Astrocyte (in vitro differentiated cells and primary cell): ENCODE measurements around the gene CLDN19. TPM values are rescaled to one million over a fixed set of nuclear protein-coding genes. Genes with fewer than 3 reads are reported as not detected.
"Not testable (repeated sequence)": the region's sequence is repeated elsewhere in the genome, so short reads cannot be mapped to it uniquely, and the experiment has no call there.

Experiments
- DNase-seq: peaks from one replicate; pipeline ENCODE4 v3.0.0-alpha.2; 2010; ENCODE audit warnings: low read depth
- FAIRE-seq: peaks from 2 replicates; lab custom pipeline; 2011; peaks lifted over from hg19 to GRCh38; lab: Jason Lieb, UNC
- H2AFZ ChIP-seq: 2 replicates; pipeline ENCODE4 v1.6.0; 2012; ENCODE audit warnings: low read depth, low read length, inconsistent platforms
- H3K27ac ChIP-seq: 2 replicates; pipeline ENCODE4 v1.5.1; 2011; ENCODE audit warnings: low read depth, low read length, inconsistent platforms
- H3K27me3 ChIP-seq: 2 replicates; pipeline ENCODE4 v1.6.0; 2011; ENCODE audit warnings: low read length, inconsistent platforms; ENCODE audit not compliant: insufficient read depth
- H3K36me3 ChIP-seq: 2 replicates; pipeline ENCODE4 v1.5.1; 2011; ENCODE audit warnings: low read length, inconsistent platforms; ENCODE audit not compliant: insufficient read depth
- H3K4me1 ChIP-seq: 2 replicates; pipeline ENCODE4 v1.5.1; 2011; ENCODE audit warnings: low read length, inconsistent platforms; ENCODE audit not compliant: insufficient read depth
- H3K4me2 ChIP-seq: 2 replicates; pipeline ENCODE4 v1.6.0; 2012; ENCODE audit warnings: low read length, inconsistent platforms
- H3K4me3 ChIP-seq: 2 replicates; pipeline ENCODE4 v1.5.1; 2011; ENCODE audit warnings: low read depth, mild to moderate bottlenecking, low read length, inconsistent platforms; ENCODE audit not compliant: insufficient read depth
- H3K79me2 ChIP-seq: 2 replicates; pipeline ENCODE4 v1.6.0; 2012; ENCODE audit warnings: mild to moderate bottlenecking, low read length, inconsistent platforms; ENCODE audit not compliant: insufficient read depth
- H3K9ac ChIP-seq: 2 replicates; pipeline ENCODE4 v1.6.0; 2012; ENCODE audit warnings: mild to moderate bottlenecking, low read length, inconsistent platforms
- H3K9me3 ChIP-seq: 2 replicates; pipeline ENCODE4 v1.5.1; 2012; ENCODE audit warnings: low read depth, mild to moderate bottlenecking, low read length, inconsistent platforms; ENCODE audit not compliant: insufficient read depth
- H4K20me1 ChIP-seq: 2 replicates; pipeline ENCODE4 v1.6.0; 2012; ENCODE audit warnings: low read length, inconsistent platforms; ENCODE audit not compliant: insufficient read depth
- H3K27ac Mint-ChIP-seq: one replicate; pipeline ENCODE4 v1.8.0; 2021; ENCODE audit warnings: mild to moderate bottlenecking, mixed read lengths; ENCODE audit not compliant: unreplicated experiment
- H3K27me3 Mint-ChIP-seq: one replicate; pipeline ENCODE4 v1.8.0; 2021; ENCODE audit warnings: low read depth, mixed read lengths; ENCODE audit not compliant: unreplicated experiment
- H3K36me3 Mint-ChIP-seq: one replicate; pipeline ENCODE4 v1.8.0; 2021; ENCODE audit warnings: low read depth, mixed read lengths; ENCODE audit not compliant: unreplicated experiment
- H3K4me1 Mint-ChIP-seq: one replicate; pipeline ENCODE4 v1.8.0; 2021; ENCODE audit warnings: low read depth, mixed read lengths; ENCODE audit not compliant: unreplicated experiment
- H3K4me3 Mint-ChIP-seq: one replicate; pipeline ENCODE4 v1.8.0; 2021; ENCODE audit warnings: mild to moderate bottlenecking, moderate library complexity, mixed read lengths; ENCODE audit not compliant: unreplicated experiment
- H3K9me3 Mint-ChIP-seq: one replicate; pipeline ENCODE4 v1.8.0; 2021; ENCODE audit warnings: mild to moderate bottlenecking, mixed read lengths; ENCODE audit not compliant: unreplicated experiment
- EZH2 ChIP-seq: IDR thresholded peaks from 2 replicates; pipeline ENCODE4 v1.6.1; 2012; ENCODE audit warnings: mild to moderate bottlenecking, low read length, inconsistent platforms; ENCODE audit not compliant: insufficient read depth
- total RNA-seq: library from RNA; stranded (reverse); gene quantifications from 2 replicates; pipeline ENCODE4 v1.2.1, GENCODE V29; 2021
- TF ChIP-seq, protein P1 (sequence below): IDR thresholded peaks from 2 replicates; pipeline ENCODE4 v1.5.1; 2011; ENCODE audit warnings: low read depth, mild to moderate bottlenecking, inconsistent platforms, low read length, moderate library complexity; ENCODE audit not compliant: insufficient read depth

Gene CLDN19
- total RNA-seq, 1 donor from 2014 or later, result 0.11 TPM

- no peak overlapping the region for H3K4me2 ChIP-seq
- H3K27ac ChIP-seq, result no peak overlapping the region
- Mint-ChIP-seq H3K4me3 (no peak overlapping the region), H3K36me3 (peaks cover 16% of the 10 kb centered on the region), H3K27me3 (no peaks in the 10 kb centered on the region), H3K9me3 (no peaks in the 10 kb centered on the region), H3K4me1 (peaks cover 7% of the 10 kb centered on the region), H3K27ac (no peak overlapping the region)
- no peaks in the 10 kb centered on the region for H3K36me3 ChIP-seq
- H3K4me3 ChIP-seq, result no peak overlapping the region
- H3K9me3 ChIP-seq, result no peaks in the 10 kb centered on the region
- H3K27me3 ChIP-seq, result no peaks in the 10 kb centered on the region
- no peak for TF ChIP-seq EZH2
- TF ChIP-seq, protein P1, sequence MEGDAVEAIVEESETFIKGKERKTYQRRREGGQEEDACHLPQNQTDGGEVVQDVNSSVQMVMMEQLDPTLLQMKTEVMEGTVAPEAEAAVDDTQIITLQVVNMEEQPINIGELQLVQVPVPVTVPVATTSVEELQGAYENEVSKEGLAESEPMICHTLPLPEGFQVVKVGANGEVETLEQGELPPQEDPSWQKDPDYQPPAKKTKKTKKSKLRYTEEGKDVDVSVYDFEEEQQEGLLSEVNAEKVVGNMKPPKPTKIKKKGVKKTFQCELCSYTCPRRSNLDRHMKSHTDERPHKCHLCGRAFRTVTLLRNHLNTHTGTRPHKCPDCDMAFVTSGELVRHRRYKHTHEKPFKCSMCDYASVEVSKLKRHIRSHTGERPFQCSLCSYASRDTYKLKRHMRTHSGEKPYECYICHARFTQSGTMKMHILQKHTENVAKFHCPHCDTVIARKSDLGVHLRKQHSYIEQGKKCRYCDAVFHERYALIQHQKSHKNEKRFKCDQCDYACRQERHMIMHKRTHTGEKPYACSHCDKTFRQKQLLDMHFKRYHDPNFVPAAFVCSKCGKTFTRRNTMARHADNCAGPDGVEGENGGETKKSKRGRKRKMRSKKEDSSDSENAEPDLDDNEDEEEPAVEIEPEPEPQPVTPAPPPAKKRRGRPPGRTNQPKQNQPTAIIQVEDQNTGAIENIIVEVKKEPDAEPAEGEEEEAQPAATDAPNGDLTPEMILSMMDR, result no peak
- DNase-seq, result no peak
- H4K20me1 ChIP-seq, result peaks cover 6% of the 10 kb centered on the region
- H3K79me2 ChIP-seq, result no peaks in the 10 kb centered on the region
- FAIRE-seq, result no peak
- H2AFZ ChIP-seq, result no peak overlapping the region
- no peak overlapping the region for H3K9ac ChIP-seq
- H3K4me1 ChIP-seq, result no peaks in the 10 kb centered on the region
Measured at GRCh38 chr1:42720868-42721267, 19.2 kb downstream of the CLDN19 start.

- not testable (repeated sequence) for H3K27ac ChIP-seq, H3K27me3 ChIP-seq, H3K4me2 ChIP-seq, FAIRE-seq, H3K4me3 ChIP-seq, H3K27ac Mint-ChIP-seq, H3K27me3 Mint-ChIP-seq, H3K36me3 ChIP-seq, H2AFZ ChIP-seq, H3K9me3 ChIP-seq, H3K9ac ChIP-seq, H3K4me1 Mint-ChIP-seq, H3K4me1 ChIP-seq, DNase-seq, H4K20me1 ChIP-seq, H3K4me3 Mint-ChIP-seq, H3K9me3 Mint-ChIP-seq
- peaks cover 13% of the 10 kb centered on the region for H3K79me2 ChIP-seq
- H3K36me3 Mint-ChIP-seq, result peaks cover 40% of the 10 kb centered on the region
Measured at GRCh38 chr1:42714441-42714840, 25.6 kb downstream of the CLDN19 start.

DNA sequence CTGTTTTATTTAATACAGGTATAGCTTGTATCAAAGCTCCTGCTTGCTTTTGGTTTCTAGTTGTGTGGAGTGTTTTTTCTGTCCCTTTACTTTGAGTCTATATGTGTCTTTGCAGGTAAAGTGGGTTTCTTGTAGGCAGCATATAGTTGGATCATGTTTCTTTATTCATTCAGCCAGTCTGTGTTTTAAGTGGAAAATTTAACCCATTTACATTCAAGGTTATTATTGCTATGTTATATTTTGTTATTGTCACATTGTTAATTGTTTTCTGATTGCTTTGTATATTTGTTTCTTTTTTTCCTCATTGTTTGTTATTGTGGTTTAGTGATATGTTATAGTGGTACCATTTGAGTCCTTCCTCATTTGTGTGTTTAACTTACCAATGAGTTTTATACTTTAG is 26.7 kb downstream of the CLDN19 start:
- Mint-ChIP-seq H3K36me3 (peaks cover 36% of the 10 kb centered on the region), H3K9me3 (peaks cover 3% of the 10 kb centered on the region), H3K27ac (no peak overlapping the region), H3K27me3 (no peaks in the 10 kb centered on the region), H3K4me3 (no peak overlapping the region), H3K4me1 (no peaks in the 10 kb centered on the region)
- no peak for DNase-seq
- H3K79me2 ChIP-seq, result peaks cover 13% of the 10 kb centered on the region
- no peaks in the 10 kb centered on the region for H3K27me3 ChIP-seq
- FAIRE-seq, result no peak
- H3K4me2 ChIP-seq, result no peak overlapping the region
- H3K4me3 ChIP-seq, result no peak overlapping the region
- no peak overlapping the region for H3K9ac ChIP-seq
- H2AFZ ChIP-seq, result no peak overlapping the region
- H4K20me1 ChIP-seq, result peaks cover 10% of the 10 kb centered on the region
- H3K36me3 ChIP-seq, result no peaks in the 10 kb centered on the region
- no peaks in the 10 kb centered on the region for H3K4me1 ChIP-seq
- no peak overlapping the region for H3K27ac ChIP-seq
- TF ChIP-seq, protein P1, result no peak
- no peak for TF ChIP-seq EZH2
- no peaks in the 10 kb centered on the region for H3K9me3 ChIP-seq

DNA sequence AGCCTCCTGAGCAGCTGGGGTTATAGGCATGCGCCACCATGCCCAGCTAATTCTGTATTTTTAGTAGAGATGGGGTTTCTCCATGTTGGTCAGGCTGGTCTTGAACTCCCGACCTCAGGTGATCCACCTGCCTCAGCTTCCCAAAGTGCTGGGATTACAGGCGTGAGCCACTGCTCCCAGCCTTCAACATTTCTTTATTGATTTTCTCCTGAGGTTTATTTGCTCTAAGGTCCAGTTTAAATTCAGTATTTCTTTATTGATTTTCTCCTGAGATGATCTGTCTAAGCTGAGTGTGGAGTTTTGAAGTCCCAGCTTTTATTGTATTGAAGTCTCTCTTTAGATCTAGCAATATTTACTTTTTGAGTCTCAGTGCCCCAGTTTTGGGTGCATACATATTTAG is 27.2 kb downstream of the CLDN19 start:
- H3K27ac ChIP-seq, H3K4me3 Mint-ChIP-seq, DNase-seq, H3K9ac ChIP-seq, H3K9me3 Mint-ChIP-seq, H3K27me3 ChIP-seq, H3K27ac Mint-ChIP-seq, H3K36me3 ChIP-seq, H2AFZ ChIP-seq, H3K4me1 ChIP-seq, H3K4me3 ChIP-seq, FAIRE-seq, H3K27me3 Mint-ChIP-seq, H3K9me3 ChIP-seq, H3K4me2 ChIP-seq, H3K4me1 Mint-ChIP-seq: not testable (repeated sequence)
- H3K79me2 ChIP-seq, result peaks cover 13% of the 10 kb centered on the region
- peaks cover 15% of the 10 kb centered on the region for H4K20me1 ChIP-seq
- H3K36me3 Mint-ChIP-seq, result peaks cover 36% of the 10 kb centered on the region
